GM12864 (cell line): ENCODE results near the gene HAUS2.

Source experiments
- DNase-seq: peaks from one replicate; pipeline ENCODE4 v3.0.0-alpha.2; 2011; ENCODE audit warnings: low read depth
- H3K4me3 ChIP-seq: 2 replicates; pipeline ENCODE4 v1.5.1; 2011; ENCODE audit warnings: mild to moderate bottlenecking, low read depth, low read length, control low read depth
- CTCF ChIP-seq: IDR thresholded peaks from 2 replicates; pipeline ENCODE4 v1.5.1; 2011; ENCODE audit warnings: low read depth, mild to moderate bottlenecking, moderate library complexity, low read length, control low read depth, inconsistent platforms; ENCODE audit errors: missing control alignments

The HAUS2 gene

GRCh38 chr15:42508263-42508690 is 40.4 kb upstream of the HAUS2 start:
- no peak overlapping the region for H3K4me3 ChIP-seq
- no peak for DNase-seq
- TF ChIP-seq CTCF: no peak

- TF ChIP-seq CTCF: no peak
- no peak overlapping the region for H3K4me3 ChIP-seq
- DNase-seq: no peak
Observed at GRCh38 chr15:42510258-42511006, 38.2 kb upstream of the HAUS2 start.

- DNase-seq: no peak
- no peak overlapping the region for H3K4me3 ChIP-seq
- TF ChIP-seq CTCF: no peak
Observed at GRCh38 chr15:42511007-42511391, 37.6 kb upstream of the HAUS2 start.

GRCh38 chr15:42523331-42523730 is 25.3 kb upstream of the HAUS2 start:
- DNase-seq: no peak
- TF ChIP-seq CTCF: no peak
- no peak overlapping the region for H3K4me3 ChIP-seq

- no peak for TF ChIP-seq CTCF
- DNase-seq: no peak
- H3K4me3 ChIP-seq: no peak overlapping the region
Observed at GRCh38 chr15:42528970-42529369, 19.7 kb upstream of the HAUS2 start.

- DNase-seq: no peak
- H3K4me3 ChIP-seq: no peak overlapping the region
- TF ChIP-seq CTCF: no peak
Observed at GRCh38 chr15:42533246-42533645, 15.4 kb upstream of the HAUS2 start.
